ENCODE results near the gene SDF2L1.

The SDF2L1 gene

GRCh38 chr22:21623648-21623970, 18.5 kb upstream of the SDF2L1 start:
- no peak for DNase-seq (ENCODE audit: extremely low spot score)
- no peak for TF ChIP-seq SUZ12 (IDR thresholded peaks at IDR 0.05)
- no peak for TF ChIP-seq ZNF384 (IDR thresholded peaks at IDR 0.05)
- no peak for TF ChIP-seq NFRKB (IDR thresholded peaks at IDR 0.05)
- TF ChIP-seq FOXA1 (IDR thresholded peaks at IDR 0.05), result no peak
- no peak for TF ChIP-seq FOXM1 (IDR thresholded peaks at IDR 0.05; ENCODE audit: borderline replicate concordance)
- no peak for TF ChIP-seq ARNT (IDR thresholded peaks at IDR 0.05)
- no peak for TF ChIP-seq LEF1 (IDR thresholded peaks at IDR 0.05; ENCODE audit: borderline replicate concordance)
- TF ChIP-seq, protein P1, sequence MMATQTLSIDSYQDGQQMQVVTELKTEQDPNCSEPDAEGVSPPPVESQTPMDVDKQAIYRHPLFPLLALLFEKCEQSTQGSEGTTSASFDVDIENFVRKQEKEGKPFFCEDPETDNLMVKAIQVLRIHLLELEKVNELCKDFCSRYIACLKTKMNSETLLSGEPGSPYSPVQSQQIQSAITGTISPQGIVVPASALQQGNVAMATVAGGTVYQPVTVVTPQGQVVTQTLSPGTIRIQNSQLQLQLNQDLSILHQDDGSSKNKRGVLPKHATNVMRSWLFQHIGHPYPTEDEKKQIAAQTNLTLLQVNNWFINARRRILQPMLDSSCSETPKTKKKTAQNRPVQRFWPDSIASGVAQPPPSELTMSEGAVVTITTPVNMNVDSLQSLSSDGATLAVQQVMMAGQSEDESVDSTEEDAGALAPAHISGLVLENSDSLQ (IDR thresholded peaks at IDR 0.05), result no peak
- TF ChIP-seq CTBP1 (IDR thresholded peaks at IDR 0.05; ENCODE audit: borderline replicate concordance), result no peak
- no peak for TF ChIP-seq FOXK2 (IDR thresholded peaks at IDR 0.05)
- CTCF ChIA-PET, result interaction anchor here (1.0 to 2.1 kb wide), 2 partner anchors 18 to 20 kb away, joined by 3 to 11 read pairs; no protein-coding TSS in a partner anchor
- POLR2A ChIA-PET, result interaction anchor here (1.2 kb wide), 1 partner anchor 56 kb away, joined by 3 read pairs; no protein-coding TSS in a partner anchor

DNA sequence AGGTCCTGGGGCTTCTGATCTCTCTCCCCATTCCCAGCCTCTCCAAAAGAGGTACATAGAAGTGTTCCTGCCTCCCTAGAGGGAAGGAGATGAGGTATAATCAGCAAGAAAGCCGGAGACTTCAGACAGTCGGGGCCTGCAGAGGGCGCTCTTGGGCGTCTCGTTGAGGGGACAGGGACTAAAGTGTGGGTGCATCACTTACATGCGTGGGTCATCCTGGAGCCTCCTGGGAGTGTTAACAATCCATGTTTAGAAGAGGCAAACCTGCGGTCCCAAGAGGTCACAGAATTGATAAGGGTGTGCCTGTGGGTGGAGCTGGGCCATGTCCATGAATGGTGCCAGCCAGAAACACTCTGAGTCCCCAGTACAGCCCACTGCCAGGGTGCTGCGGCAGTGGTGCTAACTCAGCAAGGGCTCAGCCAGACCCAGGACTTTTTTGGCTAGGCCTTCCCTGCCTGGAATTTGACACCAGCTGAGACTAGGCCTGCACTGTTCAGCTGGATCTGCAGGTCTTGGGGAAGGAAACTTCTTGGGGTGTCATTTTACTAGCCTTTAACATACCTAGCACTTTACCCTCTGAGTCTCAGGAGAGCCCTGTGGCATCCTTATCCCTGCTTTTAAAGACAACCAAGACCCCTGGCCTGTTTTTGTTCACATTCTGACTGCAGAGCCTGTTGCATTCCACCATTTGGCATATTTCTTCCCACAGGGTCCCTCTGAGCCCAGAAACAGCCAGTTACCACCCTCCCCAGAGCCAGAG, 17.8 kb upstream of the SDF2L1 start:
- ChIA-PET CTCF (interaction anchor here (0.6 to 3.0 kb wide), 7 partner anchors 12 to 22 kb away, joined by 3 to 15 read pairs (median 4); no protein-coding TSS in a partner anchor), POLR2A (interaction anchor here (1.0 to 1.2 kb wide), 2 partner anchors 20 to 56 kb away, joined by 3 read pairs; no protein-coding TSS in a partner anchor)
- TF ChIP-seq HDGF (IDR thresholded peaks at IDR 0.05; ENCODE audit: borderline replicate concordance) (0 out of 2 replicates have a peak, but pooled peaks have one; percentile 44), TARDBP (IDR thresholded peaks at IDR 0.05) (no peak)
- DNase-seq (ENCODE audit: extremely low spot score), result peak; percentile 62

DNA sequence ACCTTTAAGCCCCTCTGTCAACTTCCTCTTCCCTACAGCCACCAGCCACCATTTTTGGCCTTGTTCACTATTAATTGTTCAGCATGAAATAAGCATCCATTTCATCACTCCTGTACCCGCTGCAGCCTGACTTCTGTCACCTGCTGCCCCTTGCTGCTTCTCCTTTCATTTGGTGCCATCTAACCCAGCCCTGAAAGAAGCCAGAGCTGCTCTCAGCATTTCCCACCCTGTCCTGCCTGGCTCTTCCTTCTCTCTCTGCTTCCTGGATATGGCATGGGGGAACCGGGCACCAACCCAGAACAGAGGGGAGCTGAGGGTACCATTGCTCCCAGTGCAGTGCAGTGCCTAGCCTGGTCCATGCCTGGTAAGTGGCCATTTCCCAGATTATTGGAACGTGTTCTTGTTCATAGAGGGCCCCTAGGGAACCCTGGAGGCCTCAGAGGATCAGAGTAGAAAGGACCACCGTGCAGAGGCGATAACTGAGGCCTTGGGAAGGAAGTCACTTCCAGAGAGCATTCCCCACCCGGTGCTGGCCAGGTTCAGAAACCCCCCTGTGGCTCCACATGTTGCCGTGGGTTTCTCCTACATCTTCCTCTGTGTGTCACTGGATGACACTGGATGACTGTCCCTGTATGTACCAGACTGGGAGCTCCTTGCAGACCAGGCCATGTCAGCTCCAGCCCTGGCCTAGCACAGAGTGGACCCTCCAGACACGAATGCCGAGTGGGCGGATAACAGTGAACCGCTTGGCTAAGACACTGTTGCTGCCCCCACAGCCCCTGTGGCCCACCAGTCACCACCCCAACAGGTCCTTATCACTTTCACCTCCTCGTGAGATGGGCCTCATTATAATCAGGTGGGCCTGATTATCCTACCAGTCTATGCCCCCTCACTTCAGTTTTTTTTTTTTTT, 17.0 kb upstream of the SDF2L1 start:
- ChIA-PET POLR2A (interaction anchor here (1.0 to 1.2 kb wide), 3 partner anchors 16 to 57 kb away, joined by 3 to 5 read pairs (median 3); partner anchors contain the start of gene SDF2L1), CTCF (interaction anchor here (0.6 to 3.0 kb wide), 9 partner anchors 12 to 23 kb away, joined by 3 to 15 read pairs (median 4); no protein-coding TSS in a partner anchor)
- TF ChIP-seq FOXA1 (IDR thresholded peaks at IDR 0.05) (no peak), BHLHE40 (IDR thresholded peaks at IDR 0.05; ENCODE audit: borderline replicate concordance) (no peak)
- DNase-seq (ENCODE audit: extremely low spot score), result no peak

- POLR2A ChIA-PET, result interaction anchor here (1.1 to 1.3 kb wide), 2 partner anchors 12 to 16 kb away, joined by 3 to 16 read pairs; partner anchors contain the start of gene SDF2L1
- CTCF ChIA-PET, result interaction anchor here (0.6 to 3.0 kb wide), 4 partner anchors 15 to 59 kb away, joined by 3 to 15 read pairs (median 6); partner anchors contain the start of gene SDF2L1
- no peak for DNase-seq (ENCODE audit: extremely low spot score)
- TF ChIP-seq BHLHE40 (IDR thresholded peaks at IDR 0.05; ENCODE audit: borderline replicate concordance), result no peak
- no peak for TF ChIP-seq ELF4 (IDR thresholded peaks at IDR 0.05)
- no peak for TF ChIP-seq SUZ12 (IDR thresholded peaks at IDR 0.05)
Observed at GRCh38 chr22:21626073-21626734, 15.9 kb upstream of the SDF2L1 start.

- ChIA-PET CTCF (interaction anchor here (0.6 to 3.0 kb wide), 4 partner anchors 14 to 58 kb away, joined by 3 to 15 read pairs (median 6); partner anchors contain the start of gene SDF2L1), POLR2A (interaction anchor here (1.1 to 1.3 kb wide), 2 partner anchors 13 to 15 kb away, joined by 3 to 16 read pairs; partner anchors contain the start of gene SDF2L1)
- TF ChIP-seq LEF1 (IDR thresholded peaks at IDR 0.05; ENCODE audit: borderline replicate concordance), result no peak
- no peak for TF ChIP-seq FOXM1 (IDR thresholded peaks at IDR 0.05; ENCODE audit: borderline replicate concordance)
- no peak for TF ChIP-seq CTBP1 (IDR thresholded peaks at IDR 0.05; ENCODE audit: borderline replicate concordance)
- TF ChIP-seq NFRKB (IDR thresholded peaks at IDR 0.05), result no peak
- no peak for TF ChIP-seq TARDBP (IDR thresholded peaks at IDR 0.05)
- no peak for TF ChIP-seq FOXA1 (IDR thresholded peaks at IDR 0.05)
- no peak for TF ChIP-seq FOXK2 (IDR thresholded peaks at IDR 0.05)
- no peak for TF ChIP-seq SUZ12 (IDR thresholded peaks at IDR 0.05)
- TF ChIP-seq ZNF384 (IDR thresholded peaks at IDR 0.05), result no peak
- no peak for TF ChIP-seq ARNT (IDR thresholded peaks at IDR 0.05)
- no peak for TF ChIP-seq HDGF (IDR thresholded peaks at IDR 0.05; ENCODE audit: borderline replicate concordance)
- no peak for DNase-seq (ENCODE audit: extremely low spot score)
Observed at GRCh38 chr22:21626735-21627469, 15.2 kb upstream of the SDF2L1 start.

DNA sequence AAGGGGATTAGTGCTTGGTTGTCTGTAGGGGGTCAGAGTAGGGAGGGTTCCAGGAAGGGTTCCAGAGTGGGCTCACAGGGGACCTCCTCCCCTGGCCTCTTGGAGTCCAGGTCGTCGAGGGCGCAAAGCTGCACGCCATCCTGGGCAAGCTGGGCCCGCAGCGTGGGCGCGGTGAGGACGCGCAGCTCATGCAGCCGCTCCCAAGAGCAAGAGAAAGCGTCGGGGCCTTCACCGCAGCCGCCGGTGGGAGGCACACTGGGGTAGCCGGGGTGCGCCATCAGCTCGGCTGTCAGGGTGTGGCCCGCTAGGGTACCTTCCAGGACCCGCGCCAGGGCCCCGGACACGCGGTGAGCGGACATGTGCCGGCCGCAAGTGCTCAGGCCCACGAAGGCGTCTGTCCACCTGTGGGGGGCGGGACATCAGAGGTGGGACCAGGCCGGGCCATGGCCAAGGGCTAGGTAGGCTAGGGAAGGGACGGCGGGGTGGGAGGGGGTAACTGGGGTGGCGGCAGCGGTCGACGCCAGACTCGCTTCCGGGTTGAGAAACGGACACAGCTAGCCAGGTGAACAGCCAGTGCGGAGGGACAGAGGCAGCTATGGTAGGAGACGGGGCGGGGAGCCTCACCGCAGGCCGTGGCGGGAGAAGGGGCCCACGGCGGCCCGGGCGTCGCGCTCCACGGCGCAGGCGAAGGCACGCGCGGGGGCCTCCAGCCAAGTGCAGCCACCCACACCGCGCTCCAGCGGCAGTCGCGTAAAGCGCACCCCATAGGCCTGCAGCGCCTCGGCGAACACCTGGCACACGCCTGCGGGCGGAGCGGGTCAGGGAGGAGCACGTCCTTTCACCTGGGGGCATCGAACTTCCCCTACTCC, 13.5 kb upstream of the SDF2L1 start:
- ChIA-PET CTCF (interaction anchor here (0.6 to 4.7 kb wide), 13 partner anchors 9 to 49 kb away, joined by 3 to 63 read pairs (median 6); partner anchors contain the start of gene SDF2L1), POLR2A (interaction anchor here (0.6 to 4.6 kb wide), 18 partner anchors 10 to 181 kb away, joined by 3 to 76 read pairs (median 4); partner anchors contain the start of genes PPIL2 and SDF2L1)
- no peak for DNase-seq (ENCODE audit: extremely low spot score)
- TF ChIP-seq FOXK2 (IDR thresholded peaks at IDR 0.05) (no peak), ELF4 (IDR thresholded peaks at IDR 0.05) (no peak), L3MBTL2 (conservative IDR thresholded peaks at IDR 0.05) (no peak; the same call in 1 of the 2 replicates), BHLHE40 (IDR thresholded peaks at IDR 0.05; ENCODE audit: borderline replicate concordance) (no peak), FOXA1 (IDR thresholded peaks at IDR 0.05) (no peak)
